ENCODE results near the gene CAMK2G.

GRCh38 chr10:73855413-73855812 is 18.9 kb downstream of the CAMK2G start:
- TF ChIP-seq RAD21 (IDR thresholded peaks at IDR 0.05; ENCODE audit: low read depth): no peak
- TF ChIP-seq TAF1 (IDR thresholded peaks at IDR 0.05; ENCODE audit: low read depth): no peak
- no peak for TF ChIP-seq YY1 (IDR thresholded peaks at IDR 0.05; ENCODE audit: low read depth)
- TF ChIP-seq, protein P1, sequence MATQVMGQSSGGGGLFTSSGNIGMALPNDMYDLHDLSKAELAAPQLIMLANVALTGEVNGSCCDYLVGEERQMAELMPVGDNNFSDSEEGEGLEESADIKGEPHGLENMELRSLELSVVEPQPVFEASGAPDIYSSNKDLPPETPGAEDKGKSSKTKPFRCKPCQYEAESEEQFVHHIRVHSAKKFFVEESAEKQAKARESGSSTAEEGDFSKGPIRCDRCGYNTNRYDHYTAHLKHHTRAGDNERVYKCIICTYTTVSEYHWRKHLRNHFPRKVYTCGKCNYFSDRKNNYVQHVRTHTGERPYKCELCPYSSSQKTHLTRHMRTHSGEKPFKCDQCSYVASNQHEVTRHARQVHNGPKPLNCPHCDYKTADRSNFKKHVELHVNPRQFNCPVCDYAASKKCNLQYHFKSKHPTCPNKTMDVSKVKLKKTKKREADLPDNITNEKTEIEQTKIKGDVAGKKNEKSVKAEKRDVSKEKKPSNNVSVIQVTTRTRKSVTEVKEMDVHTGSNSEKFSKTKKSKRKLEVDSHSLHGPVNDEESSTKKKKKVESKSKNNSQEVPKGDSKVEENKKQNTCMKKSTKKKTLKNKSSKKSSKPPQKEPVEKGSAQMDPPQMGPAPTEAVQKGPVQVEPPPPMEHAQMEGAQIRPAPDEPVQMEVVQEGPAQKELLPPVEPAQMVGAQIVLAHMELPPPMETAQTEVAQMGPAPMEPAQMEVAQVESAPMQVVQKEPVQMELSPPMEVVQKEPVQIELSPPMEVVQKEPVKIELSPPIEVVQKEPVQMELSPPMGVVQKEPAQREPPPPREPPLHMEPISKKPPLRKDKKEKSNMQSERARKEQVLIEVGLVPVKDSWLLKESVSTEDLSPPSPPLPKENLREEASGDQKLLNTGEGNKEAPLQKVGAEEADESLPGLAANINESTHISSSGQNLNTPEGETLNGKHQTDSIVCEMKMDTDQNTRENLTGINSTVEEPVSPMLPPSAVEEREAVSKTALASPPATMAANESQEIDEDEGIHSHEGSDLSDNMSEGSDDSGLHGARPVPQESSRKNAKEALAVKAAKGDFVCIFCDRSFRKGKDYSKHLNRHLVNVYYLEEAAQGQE (IDR thresholded peaks at IDR 0.05; ENCODE audit: low read depth): no peak
- TF ChIP-seq TCF12 (IDR thresholded peaks at IDR 0.05; ENCODE audit: low read depth): no peak
- no peak for TF ChIP-seq EGR1 (IDR thresholded peaks at IDR 0.05)
- no peak for TF ChIP-seq USF1 (IDR thresholded peaks at IDR 0.05)
- TF ChIP-seq, protein P2, sequence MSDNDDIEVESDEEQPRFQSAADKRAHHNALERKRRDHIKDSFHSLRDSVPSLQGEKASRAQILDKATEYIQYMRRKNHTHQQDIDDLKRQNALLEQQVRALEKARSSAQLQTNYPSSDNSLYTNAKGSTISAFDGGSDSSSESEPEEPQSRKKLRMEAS (IDR thresholded peaks at IDR 0.05): no peak
- no peak for TF ChIP-seq FOXM1 (IDR thresholded peaks at IDR 0.05; ENCODE audit: borderline replicate concordance, low read depth)
- no peak for TF ChIP-seq TEAD4 (IDR thresholded peaks at IDR 0.05)
